SK-N-SH (cell line): ENCODE results near the gene GPR42.

Experiments used
- RAD21 ChIP-seq: IDR thresholded peaks from 2 replicates; pipeline ENCODE4 v1.6.1; 2012; ENCODE audit warnings: mild to moderate bottlenecking, low read length
- TF ChIP-seq, protein P1 (sequence below): fragments of 200-600 bp; sonication (generic); IDR thresholded peaks from 2 replicates; pipeline ENCODE4 v1.6.1; 2017; ENCODE audit warnings: antibody characterized with exemption, mild to moderate bottlenecking, moderate library complexity
- TF ChIP-seq, protein P2 (sequence below): IDR thresholded peaks from 2 replicates; pipeline ENCODE4 v1.4.0; 2012; ENCODE audit warnings: low read depth

DNA sequence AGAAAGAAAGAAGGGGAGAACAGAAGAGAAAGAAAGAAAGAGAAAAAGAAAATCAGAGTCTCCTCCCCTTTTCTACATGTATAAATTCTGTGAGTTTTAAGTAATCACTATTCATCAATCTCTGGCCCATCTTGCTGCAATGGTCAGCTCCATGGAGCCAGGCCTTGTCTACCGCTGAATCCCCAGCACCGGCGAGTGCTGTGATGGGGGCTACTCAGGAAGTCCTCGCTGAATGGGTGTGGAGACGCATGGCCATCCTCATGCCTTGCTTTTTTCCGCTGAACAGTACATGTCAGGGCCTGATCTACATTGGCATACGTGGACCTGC lies 29.9 kb downstream of the GPR42 start:
- TF ChIP-seq, protein P1, sequence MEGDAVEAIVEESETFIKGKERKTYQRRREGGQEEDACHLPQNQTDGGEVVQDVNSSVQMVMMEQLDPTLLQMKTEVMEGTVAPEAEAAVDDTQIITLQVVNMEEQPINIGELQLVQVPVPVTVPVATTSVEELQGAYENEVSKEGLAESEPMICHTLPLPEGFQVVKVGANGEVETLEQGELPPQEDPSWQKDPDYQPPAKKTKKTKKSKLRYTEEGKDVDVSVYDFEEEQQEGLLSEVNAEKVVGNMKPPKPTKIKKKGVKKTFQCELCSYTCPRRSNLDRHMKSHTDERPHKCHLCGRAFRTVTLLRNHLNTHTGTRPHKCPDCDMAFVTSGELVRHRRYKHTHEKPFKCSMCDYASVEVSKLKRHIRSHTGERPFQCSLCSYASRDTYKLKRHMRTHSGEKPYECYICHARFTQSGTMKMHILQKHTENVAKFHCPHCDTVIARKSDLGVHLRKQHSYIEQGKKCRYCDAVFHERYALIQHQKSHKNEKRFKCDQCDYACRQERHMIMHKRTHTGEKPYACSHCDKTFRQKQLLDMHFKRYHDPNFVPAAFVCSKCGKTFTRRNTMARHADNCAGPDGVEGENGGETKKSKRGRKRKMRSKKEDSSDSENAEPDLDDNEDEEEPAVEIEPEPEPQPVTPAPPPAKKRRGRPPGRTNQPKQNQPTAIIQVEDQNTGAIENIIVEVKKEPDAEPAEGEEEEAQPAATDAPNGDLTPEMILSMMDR, result no peak
- no peak for TF ChIP-seq RAD21
- TF ChIP-seq, protein P2, sequence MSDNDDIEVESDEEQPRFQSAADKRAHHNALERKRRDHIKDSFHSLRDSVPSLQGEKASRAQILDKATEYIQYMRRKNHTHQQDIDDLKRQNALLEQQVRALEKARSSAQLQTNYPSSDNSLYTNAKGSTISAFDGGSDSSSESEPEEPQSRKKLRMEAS, result no peak
